ENCODE measurements around the gene CPSF7. TPM values are rescaled to one million over a fixed set of nuclear protein-coding genes. Genes with fewer than 3 reads are reported as not detected.
"Not testable (repeated sequence)": the region's sequence is repeated elsewhere in the genome, so short reads cannot be mapped to it uniquely, and the experiment has no call there.

CPSF7 gene
- total RNA-seq, 2 experiments from 2014 or later = 115 to 118 TPM

- H3K4me3 Mint-ChIP-seq = no peak overlapping the region
- DNase-seq (no peak), ATAC-seq (ENCODE audit: low read depth) (no peak)
- peaks cover 1% of the 10 kb centered on the region for H3K4me1 Mint-ChIP-seq
- H3K9me3 Mint-ChIP-seq = no peaks in the 10 kb centered on the region
- POLR2A ChIA-PET = interaction anchor here (1.0 kb wide), 1 partner anchor 19 kb away, joined by 7 read pairs; no protein-coding TSS in a partner anchor
- no peak overlapping the region for H3K27ac Mint-ChIP-seq
- no peaks in the 10 kb centered on the region for H3K27me3 Mint-ChIP-seq
- H3K36me3 Mint-ChIP-seq = peaks cover 17% of the 10 kb centered on the region
These were observed 24.7 kb upstream of the CPSF7 start for GRCh38 chr11:61454520-61454919.

- Mint-ChIP-seq H3K36me3 (peaks cover 17% of the 10 kb centered on the region), H3K27ac (no peak overlapping the region), H3K4me1 (peaks cover 1% of the 10 kb centered on the region), H3K9me3 (no peaks in the 10 kb centered on the region), H3K27me3 (no peaks in the 10 kb centered on the region), H3K4me3 (no peak overlapping the region)
- no peak for DNase-seq
- ATAC-seq (ENCODE audit: low read depth) = no peak
- POLR2A ChIA-PET = interaction anchor here (1.0 kb wide), 1 partner anchor 19 kb away, joined by 7 read pairs; no protein-coding TSS in a partner anchor
These were observed 23.9 kb upstream of the CPSF7 start for GRCh38 chr11:61453695-61454094.

- H3K36me3 Mint-ChIP-seq = peaks cover 17% of the 10 kb centered on the region
- no peak for DNase-seq
- no peak overlapping the region for H3K4me3 Mint-ChIP-seq
- no peak for ATAC-seq (ENCODE audit: low read depth)
- H3K4me1 Mint-ChIP-seq = peaks cover 1% of the 10 kb centered on the region
- POLR2A ChIA-PET = interaction anchor here (0.7 kb wide), 1 partner anchor 83 kb away, joined by 4 read pairs; no protein-coding TSS in a partner anchor
- no peak overlapping the region for H3K27ac Mint-ChIP-seq
- H3K27me3 Mint-ChIP-seq = no peaks in the 10 kb centered on the region
- no peaks in the 10 kb centered on the region for H3K9me3 Mint-ChIP-seq
These were observed 23.1 kb upstream of the CPSF7 start for GRCh38 chr11:61452825-61453224.

GRCh38 chr11:61448552-61448927 is 18.8 kb upstream of the CPSF7 start:
- Mint-ChIP-seq H3K9me3 (no peaks in the 10 kb centered on the region), H3K36me3 (peaks cover 19% of the 10 kb centered on the region), H3K4me1 (peaks cover 6% of the 10 kb centered on the region), H3K27me3 (no peaks in the 10 kb centered on the region), H3K27ac (no peak overlapping the region), H3K4me3 (no peak overlapping the region)
- DNase-seq (no peak), ATAC-seq (ENCODE audit: low read depth) (no peak)
- POLR2A ChIA-PET = no interaction called here

DNA sequence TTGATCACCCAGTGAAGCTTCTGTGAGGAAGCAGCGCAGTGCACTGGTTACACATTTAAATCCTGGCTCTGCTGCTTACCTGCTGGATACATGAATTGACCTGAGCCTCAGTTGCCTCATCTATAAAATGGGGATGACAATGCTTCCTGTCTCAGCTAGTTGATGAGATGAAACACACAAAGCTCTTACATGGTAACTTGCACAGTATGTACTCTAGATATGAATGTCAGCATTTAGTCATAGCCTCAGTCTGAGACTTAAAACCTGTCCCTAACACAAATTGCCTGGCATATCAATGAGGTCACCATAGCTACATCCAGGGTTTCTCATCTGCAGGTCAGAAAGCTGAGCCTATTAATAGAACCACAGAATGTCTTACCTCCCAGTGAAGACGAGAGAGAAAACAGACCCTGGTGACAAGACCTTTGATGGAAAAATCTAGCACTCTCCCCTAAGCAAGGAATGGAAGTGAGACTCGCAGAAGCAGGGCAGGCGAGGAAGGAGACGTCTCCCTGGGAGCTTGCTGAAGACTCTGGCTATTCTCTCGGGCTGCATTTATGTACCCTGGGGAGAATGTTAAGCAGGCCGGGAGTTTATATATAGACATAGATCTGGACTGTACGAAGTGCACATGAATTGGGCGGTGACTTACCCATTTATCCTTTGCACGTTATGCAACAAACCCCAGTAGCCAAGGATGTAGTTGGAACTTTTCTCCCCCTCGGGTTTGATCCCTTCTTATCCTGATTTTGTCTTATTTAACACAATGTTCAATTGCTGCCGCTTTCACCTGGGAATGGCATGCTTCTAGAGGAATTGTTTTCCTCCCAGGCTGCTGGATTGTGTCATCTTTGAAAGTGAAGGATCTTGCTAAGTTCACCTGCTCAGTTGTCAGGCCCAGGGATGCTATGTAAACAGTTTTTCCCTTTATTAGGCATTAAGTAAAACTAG is 18.1 kb upstream of the CPSF7 start:
- Mint-ChIP-seq H3K27me3 (no peaks in the 10 kb centered on the region), H3K4me1 (peaks cover 6% of the 10 kb centered on the region), H3K9me3 (no peaks in the 10 kb centered on the region), H3K27ac (no peak overlapping the region), H3K4me3 (no peak overlapping the region), H3K36me3 (peaks cover 25% of the 10 kb centered on the region)
- ATAC-seq (ENCODE audit: low read depth) (no peak), DNase-seq (no peak)
- POLR2A ChIA-PET = interaction anchor here (0.9 kb wide), 1 partner anchor 114 kb away, joined by 3 read pairs; no protein-coding TSS in a partner anchor

- Mint-ChIP-seq H3K4me3 (no peak overlapping the region), H3K9me3 (no peaks in the 10 kb centered on the region), H3K27ac (no peak overlapping the region), H3K4me1 (peaks cover 8% of the 10 kb centered on the region), H3K27me3 (no peaks in the 10 kb centered on the region), H3K36me3 (peaks cover 26% of the 10 kb centered on the region)
- ATAC-seq (ENCODE audit: low read depth) (peak; percentile 95), DNase-seq (peak; percentile 75)
- POLR2A ChIA-PET = interaction anchor here (0.6 to 1.0 kb wide), 2 partner anchors 11 to 16 kb away, joined by 3 read pairs; partner anchors contain the start of genes CPSF7 and SDHAF2
These were observed 16.5 kb upstream of the CPSF7 start for GRCh38 chr11:61446211-61446651.

GRCh38 chr11:61445516-61445915 is 15.7 kb upstream of the CPSF7 start:
- Mint-ChIP-seq H3K9me3 (no peaks in the 10 kb centered on the region), H3K27ac (no peak overlapping the region), H3K36me3 (peaks cover 24% of the 10 kb centered on the region), H3K27me3 (no peaks in the 10 kb centered on the region), H3K4me3 (no peak overlapping the region), H3K4me1 (peaks cover 8% of the 10 kb centered on the region)
- POLR2A ChIA-PET = interaction anchor here (1.0 kb wide), 2 partner anchors 15 to 71 kb away, joined by 3 read pairs; partner anchors contain the start of genes CPSF7 and SDHAF2
- DNase-seq (no peak), ATAC-seq (ENCODE audit: low read depth) (no peak)

- ATAC-seq (ENCODE audit: low read depth) = no peak
- H3K4me3 Mint-ChIP-seq = no peak overlapping the region
- H3K36me3 Mint-ChIP-seq = peaks cover 33% of the 10 kb centered on the region
- no peaks in the 10 kb centered on the region for H3K9me3 Mint-ChIP-seq
- H3K4me1 Mint-ChIP-seq = peaks cover 8% of the 10 kb centered on the region
- H3K27ac Mint-ChIP-seq = no peak overlapping the region
- H3K27me3 Mint-ChIP-seq = no peaks in the 10 kb centered on the region
- DNase-seq = no peak
- POLR2A ChIA-PET = no interaction called here
These were observed 12.8 kb upstream of the CPSF7 start for GRCh38 chr11:61442616-61443015.

DNA sequence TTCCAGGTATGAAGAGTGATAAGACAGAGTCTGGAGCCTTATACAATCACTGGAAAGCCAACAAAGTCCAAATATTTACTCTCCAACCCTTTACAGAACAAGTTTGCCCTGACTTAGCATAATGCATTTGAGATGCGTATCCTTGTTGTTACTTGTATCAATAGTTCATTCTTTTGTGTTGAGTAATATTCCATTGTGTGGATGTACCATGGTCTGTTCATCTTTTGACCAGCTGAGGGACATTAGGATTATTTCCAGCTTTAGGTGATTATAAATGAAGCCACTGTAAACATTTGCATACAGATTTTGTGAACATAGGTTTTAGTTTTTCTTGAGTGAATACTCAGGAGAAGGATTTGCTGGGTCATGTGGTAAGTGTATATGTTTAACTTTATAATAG is 9.8 kb upstream of the CPSF7 start:
- Mint-ChIP-seq H3K4me3 (no peak overlapping the region), H3K9me3 (no peaks in the 10 kb centered on the region), H3K27ac (no peak overlapping the region), H3K36me3 (peaks cover 42% of the 10 kb centered on the region), H3K4me1 (peaks cover 16% of the 10 kb centered on the region), H3K27me3 (no peaks in the 10 kb centered on the region)
- POLR2A ChIA-PET = no interaction called here
- ATAC-seq (ENCODE audit: low read depth) (no peak), DNase-seq (no peak)

- H3K36me3 Mint-ChIP-seq = peaks cover 41% of the 10 kb centered on the region
- H3K27me3 Mint-ChIP-seq = no peaks in the 10 kb centered on the region
- no peak overlapping the region for H3K4me3 Mint-ChIP-seq
- no peak for DNase-seq
- no peak overlapping the region for H3K27ac Mint-ChIP-seq
- POLR2A ChIA-PET = no interaction called here
- ATAC-seq (ENCODE audit: low read depth) = no peak
- peaks cover 26% of the 10 kb centered on the region for H3K4me1 Mint-ChIP-seq
- H3K9me3 Mint-ChIP-seq = no peaks in the 10 kb centered on the region
These were observed 7.7 kb upstream of the CPSF7 start for GRCh38 chr11:61437496-61437895.

- H3K9me3 Mint-ChIP-seq; H3K27me3 Mint-ChIP-seq; DNase-seq; ATAC-seq (ENCODE audit: low read depth): not testable (repeated sequence)
- H3K27ac Mint-ChIP-seq = peak overlapping the region; percentile 100
- H3K4me3 Mint-ChIP-seq = peak overlapping the region; percentile 99
- POLR2A ChIA-PET = interaction anchor here (0.7 to 3.2 kb wide), 5 partner anchors 13 to 288 kb away, joined by 3 to 25 read pairs (median 4); partner anchors contain the start of genes CYB561A3, TMEM138 and TMEM216
- H3K36me3 Mint-ChIP-seq = peaks cover 32% of the 10 kb centered on the region
- H3K4me1 Mint-ChIP-seq = peaks cover 51% of the 10 kb centered on the region
These were observed 1.1 kb upstream of the CPSF7 start for GRCh38 chr11:61430839-61431238.

- no peaks in the 10 kb centered on the region for H3K9me3 Mint-ChIP-seq
- peak overlapping the region; percentile 100 for H3K27ac Mint-ChIP-seq
- DNase-seq = peak; percentile 83
- H3K4me3 Mint-ChIP-seq = peak overlapping the region; percentile 99
- H3K36me3 Mint-ChIP-seq = peaks cover 37% of the 10 kb centered on the region
- peaks cover 54% of the 10 kb centered on the region for H3K4me1 Mint-ChIP-seq
- POLR2A ChIA-PET = interaction anchor here (0.6 to 3.2 kb wide), 17 partner anchors 11 to 1213 kb away, joined by 3 to 25 read pairs (median 4); partner anchors contain the start of genes CYB561A3, FEN1, TMEM138 and TMEM216
- H3K27me3 Mint-ChIP-seq = no peaks in the 10 kb centered on the region
- peak; percentile 62 for ATAC-seq (ENCODE audit: low read depth)
These were observed 457 bp downstream of the CPSF7 start for GRCh38 chr11:61429346-61429690.

GRCh38 chr11:61425367-61426131 is 4.2 kb downstream of the CPSF7 start:
- Mint-ChIP-seq H3K27ac (no peak overlapping the region), H3K9me3 (no peaks in the 10 kb centered on the region), H3K27me3 (no peaks in the 10 kb centered on the region), H3K4me1 (peaks cover 47% of the 10 kb centered on the region), H3K4me3 (no peak overlapping the region), H3K36me3 (peaks cover 41% of the 10 kb centered on the region)
- ATAC-seq (ENCODE audit: low read depth) (no peak), DNase-seq (no peak)
- POLR2A ChIA-PET = no interaction called here
